Astrocyte (in vitro differentiated cells and primary cell): Measurements from ENCODE around the gene MAPKBP1. TPM values are rescaled to one million over a fixed set of nuclear protein-coding genes. Genes with fewer than 3 reads are reported as not detected.

ENCODE experiments used
- DNase-seq: peaks from one replicate; pipeline ENCODE4 v3.0.0-alpha.2; 2010; ENCODE audit warnings: low read depth
- FAIRE-seq: peaks from 2 replicates; lab custom pipeline; 2011; peaks lifted over from hg19 to GRCh38; lab: Jason Lieb, UNC
- H2AFZ ChIP-seq: 2 replicates; pipeline ENCODE4 v1.6.0; 2012; ENCODE audit warnings: low read depth, low read length, inconsistent platforms
- H3K27ac ChIP-seq: 2 replicates; pipeline ENCODE4 v1.5.1; 2011; ENCODE audit warnings: low read depth, low read length, inconsistent platforms
- H3K27me3 ChIP-seq: 2 replicates; pipeline ENCODE4 v1.6.0; 2011; ENCODE audit warnings: low read length, inconsistent platforms; ENCODE audit not compliant: insufficient read depth
- H3K36me3 ChIP-seq: 2 replicates; pipeline ENCODE4 v1.5.1; 2011; ENCODE audit warnings: low read length, inconsistent platforms; ENCODE audit not compliant: insufficient read depth
- H3K4me1 ChIP-seq: 2 replicates; pipeline ENCODE4 v1.5.1; 2011; ENCODE audit warnings: low read length, inconsistent platforms; ENCODE audit not compliant: insufficient read depth
- H3K4me2 ChIP-seq: 2 replicates; pipeline ENCODE4 v1.6.0; 2012; ENCODE audit warnings: low read length, inconsistent platforms
- H3K4me3 ChIP-seq: 2 replicates; pipeline ENCODE4 v1.5.1; 2011; ENCODE audit warnings: low read depth, mild to moderate bottlenecking, low read length, inconsistent platforms; ENCODE audit not compliant: insufficient read depth
- H3K79me2 ChIP-seq: 2 replicates; pipeline ENCODE4 v1.6.0; 2012; ENCODE audit warnings: mild to moderate bottlenecking, low read length, inconsistent platforms; ENCODE audit not compliant: insufficient read depth
- H3K9ac ChIP-seq: 2 replicates; pipeline ENCODE4 v1.6.0; 2012; ENCODE audit warnings: mild to moderate bottlenecking, low read length, inconsistent platforms
- H3K9me3 ChIP-seq: 2 replicates; pipeline ENCODE4 v1.5.1; 2012; ENCODE audit warnings: low read depth, mild to moderate bottlenecking, low read length, inconsistent platforms; ENCODE audit not compliant: insufficient read depth
- H4K20me1 ChIP-seq: 2 replicates; pipeline ENCODE4 v1.6.0; 2012; ENCODE audit warnings: low read length, inconsistent platforms; ENCODE audit not compliant: insufficient read depth
- H3K27ac Mint-ChIP-seq: one replicate; pipeline ENCODE4 v1.8.0; 2021; ENCODE audit warnings: mild to moderate bottlenecking, mixed read lengths; ENCODE audit not compliant: unreplicated experiment
- H3K27me3 Mint-ChIP-seq: one replicate; pipeline ENCODE4 v1.8.0; 2021; ENCODE audit warnings: low read depth, mixed read lengths; ENCODE audit not compliant: unreplicated experiment
- H3K36me3 Mint-ChIP-seq: one replicate; pipeline ENCODE4 v1.8.0; 2021; ENCODE audit warnings: low read depth, mixed read lengths; ENCODE audit not compliant: unreplicated experiment
- H3K4me1 Mint-ChIP-seq: one replicate; pipeline ENCODE4 v1.8.0; 2021; ENCODE audit warnings: low read depth, mixed read lengths; ENCODE audit not compliant: unreplicated experiment
- H3K4me3 Mint-ChIP-seq: one replicate; pipeline ENCODE4 v1.8.0; 2021; ENCODE audit warnings: mild to moderate bottlenecking, moderate library complexity, mixed read lengths; ENCODE audit not compliant: unreplicated experiment
- H3K9me3 Mint-ChIP-seq: one replicate; pipeline ENCODE4 v1.8.0; 2021; ENCODE audit warnings: mild to moderate bottlenecking, mixed read lengths; ENCODE audit not compliant: unreplicated experiment
- EZH2 ChIP-seq: IDR thresholded peaks from 2 replicates; pipeline ENCODE4 v1.6.1; 2012; ENCODE audit warnings: mild to moderate bottlenecking, low read length, inconsistent platforms; ENCODE audit not compliant: insufficient read depth
- total RNA-seq: library from RNA; stranded (reverse); gene quantifications from 2 replicates; pipeline ENCODE4 v1.2.1, GENCODE V29; 2021
- TF ChIP-seq, protein P1 (sequence below): IDR thresholded peaks from 2 replicates; pipeline ENCODE4 v1.5.1; 2011; ENCODE audit warnings: low read depth, mild to moderate bottlenecking, inconsistent platforms, low read length, moderate library complexity; ENCODE audit not compliant: insufficient read depth

MAPKBP1 gene
- total RNA-seq, 1 donor from 2014 or later = 30.8 TPM

DNA sequence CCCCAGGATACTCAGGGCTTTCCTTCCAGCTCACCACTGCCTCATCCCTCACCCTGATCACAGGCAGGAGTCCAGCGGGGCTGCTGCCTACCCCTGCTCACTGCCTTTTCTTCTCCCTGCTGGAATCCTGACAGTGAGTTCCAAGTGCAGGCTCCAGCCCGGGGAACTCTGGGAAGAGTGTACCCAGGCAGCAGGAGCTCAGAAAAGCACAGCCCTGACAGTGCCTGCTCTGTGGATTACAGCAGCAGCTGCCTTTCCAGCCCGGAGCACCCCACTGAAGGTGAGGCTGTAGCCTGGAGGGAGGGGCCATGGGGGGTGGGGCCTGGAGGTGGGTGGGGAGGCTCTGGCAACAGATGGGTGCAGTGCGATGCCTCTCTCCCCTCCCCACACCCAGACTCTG lies 47.5 kb downstream of the MAPKBP1 start:
- Histone ChIP-seq H3K27ac (no peak overlapping the region), H3K9me3 (no peaks in the 10 kb centered on the region), H4K20me1 (no peaks in the 10 kb centered on the region), H3K4me1 (no peaks in the 10 kb centered on the region), H2AFZ (no peak overlapping the region), H3K4me3 (no peak overlapping the region), H3K4me2 (no peak overlapping the region), H3K36me3 (peaks cover 21% of the 10 kb centered on the region), H3K9ac (no peak overlapping the region), H3K79me2 (no peaks in the 10 kb centered on the region), H3K27me3 (no peaks in the 10 kb centered on the region)
- Mint-ChIP-seq H3K36me3 (peaks cover 31% of the 10 kb centered on the region), H3K27ac (no peak overlapping the region), H3K9me3 (no peaks in the 10 kb centered on the region), H3K27me3 (no peaks in the 10 kb centered on the region), H3K4me3 (no peak overlapping the region), H3K4me1 (peaks cover 3% of the 10 kb centered on the region)
- FAIRE-seq (no peak), DNase-seq (no peak)
- TF ChIP-seq EZH2 = no peak
- TF ChIP-seq, protein P1, sequence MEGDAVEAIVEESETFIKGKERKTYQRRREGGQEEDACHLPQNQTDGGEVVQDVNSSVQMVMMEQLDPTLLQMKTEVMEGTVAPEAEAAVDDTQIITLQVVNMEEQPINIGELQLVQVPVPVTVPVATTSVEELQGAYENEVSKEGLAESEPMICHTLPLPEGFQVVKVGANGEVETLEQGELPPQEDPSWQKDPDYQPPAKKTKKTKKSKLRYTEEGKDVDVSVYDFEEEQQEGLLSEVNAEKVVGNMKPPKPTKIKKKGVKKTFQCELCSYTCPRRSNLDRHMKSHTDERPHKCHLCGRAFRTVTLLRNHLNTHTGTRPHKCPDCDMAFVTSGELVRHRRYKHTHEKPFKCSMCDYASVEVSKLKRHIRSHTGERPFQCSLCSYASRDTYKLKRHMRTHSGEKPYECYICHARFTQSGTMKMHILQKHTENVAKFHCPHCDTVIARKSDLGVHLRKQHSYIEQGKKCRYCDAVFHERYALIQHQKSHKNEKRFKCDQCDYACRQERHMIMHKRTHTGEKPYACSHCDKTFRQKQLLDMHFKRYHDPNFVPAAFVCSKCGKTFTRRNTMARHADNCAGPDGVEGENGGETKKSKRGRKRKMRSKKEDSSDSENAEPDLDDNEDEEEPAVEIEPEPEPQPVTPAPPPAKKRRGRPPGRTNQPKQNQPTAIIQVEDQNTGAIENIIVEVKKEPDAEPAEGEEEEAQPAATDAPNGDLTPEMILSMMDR = no peak

- Mint-ChIP-seq H3K4me3 (no peak overlapping the region), H3K36me3 (peaks cover 27% of the 10 kb centered on the region)
- no peak for TF ChIP-seq EZH2
- TF ChIP-seq, protein P1 = no peak
These were observed 48.2 kb downstream of the MAPKBP1 start for GRCh38 chr15:41822471-41822870.

DNA sequence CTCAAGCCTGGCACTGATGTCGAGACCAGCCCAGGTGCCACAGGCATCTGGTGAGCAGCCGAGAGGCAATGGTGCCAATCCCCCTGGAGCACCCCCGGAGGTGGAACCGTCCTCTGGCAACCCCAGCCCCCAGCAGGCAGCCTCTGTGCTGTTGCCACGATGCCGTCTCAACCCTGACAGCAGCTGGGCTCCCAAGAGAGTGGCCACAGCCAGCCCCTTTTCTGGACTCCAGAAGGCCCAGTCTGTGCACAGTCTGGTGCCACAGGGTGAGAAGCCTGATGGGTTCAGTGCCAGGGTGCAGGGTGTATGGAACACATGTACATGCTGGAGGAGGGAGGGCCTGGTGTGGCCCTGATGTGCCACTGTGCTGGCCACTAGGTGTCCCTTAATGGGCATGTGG lies 48.7 kb downstream of the MAPKBP1 start:
- FAIRE-seq = no peak
- H3K79me2 ChIP-seq = no peaks in the 10 kb centered on the region
- no peak overlapping the region for H3K4me3 ChIP-seq
- H3K4me2 ChIP-seq = no peak overlapping the region
- Mint-ChIP-seq H3K4me3 (no peak overlapping the region), H3K4me1 (peaks cover 3% of the 10 kb centered on the region), H3K27ac (no peak overlapping the region), H3K36me3 (peaks cover 23% of the 10 kb centered on the region), H3K9me3 (no peaks in the 10 kb centered on the region), H3K27me3 (no peaks in the 10 kb centered on the region)
- H3K4me1 ChIP-seq = peaks cover 6% of the 10 kb centered on the region
- H2AFZ ChIP-seq = no peak overlapping the region
- no peaks in the 10 kb centered on the region for H3K9me3 ChIP-seq
- TF ChIP-seq, protein P1 = no peak
- TF ChIP-seq EZH2 = no peak
- no peaks in the 10 kb centered on the region for H4K20me1 ChIP-seq
- no peak overlapping the region for H3K27ac ChIP-seq
- DNase-seq = no peak
- H3K36me3 ChIP-seq = peaks cover 17% of the 10 kb centered on the region
- no peaks in the 10 kb centered on the region for H3K27me3 ChIP-seq
- no peak overlapping the region for H3K9ac ChIP-seq

More at GRCh38 chr15:41822471-41822870, 48.2 kb downstream of the MAPKBP1 start:
- H3K79me2 ChIP-seq = no peaks in the 10 kb centered on the region
- Mint-ChIP-seq H3K4me1 (peaks cover 3% of the 10 kb centered on the region), H3K27ac (no peak overlapping the region), H3K9me3 (no peaks in the 10 kb centered on the region), H3K27me3 (no peaks in the 10 kb centered on the region)
- H2AFZ ChIP-seq = no peak overlapping the region
- peaks cover 21% of the 10 kb centered on the region for H3K36me3 ChIP-seq
- H3K4me1 ChIP-seq = peaks cover 4% of the 10 kb centered on the region
- no peak overlapping the region for H3K4me2 ChIP-seq
- no peak for DNase-seq
- H3K27me3 ChIP-seq = no peaks in the 10 kb centered on the region
- no peaks in the 10 kb centered on the region for H4K20me1 ChIP-seq
- H3K4me3 ChIP-seq = no peak overlapping the region
- no peak overlapping the region for H3K27ac ChIP-seq
- no peaks in the 10 kb centered on the region for H3K9me3 ChIP-seq
- no peak overlapping the region for H3K9ac ChIP-seq
- no peak for FAIRE-seq
